ENCODE data around the gene RNF113A.
A peak's percentile ranks its signal among the peaks of the same experiment; 100 is the strongest.

RNF113A gene

DNA sequence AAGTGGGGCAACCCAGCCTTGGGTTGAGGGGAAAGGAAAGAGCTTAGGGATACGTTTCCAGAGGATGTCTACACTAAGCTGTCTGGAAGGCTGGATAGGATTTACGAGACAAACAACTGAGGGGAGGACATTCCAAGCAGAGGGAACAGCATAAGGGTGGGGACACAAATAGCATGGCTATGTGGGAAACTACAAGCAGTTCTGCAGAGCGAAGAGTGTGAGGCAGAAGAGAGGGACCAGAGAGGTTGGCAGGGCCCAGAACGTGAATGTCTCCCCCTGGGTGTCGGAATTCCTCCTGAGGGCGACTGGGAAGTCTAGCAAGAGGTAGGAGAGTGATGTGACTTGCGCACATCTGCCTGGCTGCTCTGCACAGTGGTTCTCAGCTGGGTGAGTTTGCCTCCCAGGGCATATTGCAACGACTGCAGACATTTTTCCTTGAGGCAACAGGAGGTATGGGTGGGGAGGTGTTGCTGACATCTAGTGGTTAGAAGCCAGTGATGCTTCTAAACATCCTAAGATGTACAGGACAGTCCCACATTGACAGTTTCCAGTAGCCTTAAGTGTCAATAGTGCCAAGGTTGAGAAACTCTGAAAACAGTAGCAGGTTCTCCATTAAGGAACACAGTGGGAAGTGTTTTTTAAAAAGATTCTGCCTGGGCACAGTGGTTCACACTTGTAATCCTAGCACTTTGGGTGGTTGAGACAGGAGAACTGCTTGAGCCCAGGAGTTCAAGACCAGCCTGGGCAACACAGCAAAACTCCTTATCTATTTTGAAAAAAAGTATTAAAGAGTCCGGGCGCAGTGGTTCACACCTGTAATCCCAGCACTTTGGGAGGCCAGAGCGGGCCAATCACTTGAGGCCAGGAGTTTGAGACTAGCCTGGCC lies 9.3 kb upstream of the RNF113A start:
- Histone ChIP-seq H3K9me3 (no peaks in the 10 kb centered on the region), H3K36me3 (peaks cover 4% of the 10 kb centered on the region; the same call in 1 of the 2 replicates), H3K4me3 (ENCODE audit: low read depth, low read length) (no peak overlapping the region), H3K4me1 (no peaks in the 10 kb centered on the region), H3K27me3 (no peaks in the 10 kb centered on the region)
- DNase-seq: peak; percentile 36
- TF ChIP-seq CTCF (IDR thresholded peaks at IDR 0.05; ENCODE audit: low read depth, low read length): peak; percentile 76

DNA sequence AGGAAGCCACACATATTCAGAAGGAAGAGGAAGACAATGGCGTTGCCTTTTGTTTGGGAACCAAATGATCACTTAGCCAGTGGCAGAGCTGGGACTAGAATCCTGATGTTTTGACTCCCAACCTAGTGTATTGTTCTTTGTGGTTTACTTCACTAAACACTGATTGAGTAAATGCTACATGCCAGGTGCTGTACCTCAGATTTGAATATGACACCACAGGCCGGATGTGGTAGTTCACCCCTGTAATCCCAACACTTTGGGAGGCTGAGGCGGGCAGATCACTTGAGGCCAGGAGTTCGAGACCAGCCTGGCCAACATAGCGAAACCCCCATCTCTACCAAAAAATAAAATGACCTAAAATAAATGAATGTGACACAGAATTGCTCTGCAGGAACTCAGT lies 8.5 kb upstream of the RNF113A start:
- Histone ChIP-seq H3K4me1 (no peaks in the 10 kb centered on the region), H3K27me3 (no peaks in the 10 kb centered on the region), H3K4me3 (ENCODE audit: low read depth, low read length) (no peak overlapping the region), H3K36me3 (peaks cover 4% of the 10 kb centered on the region; the same call in 1 of the 2 replicates), H3K9me3 (no peaks in the 10 kb centered on the region)
- DNase-seq: no peak
- no peak for TF ChIP-seq CTCF (IDR thresholded peaks at IDR 0.05; ENCODE audit: low read depth, low read length)

DNA sequence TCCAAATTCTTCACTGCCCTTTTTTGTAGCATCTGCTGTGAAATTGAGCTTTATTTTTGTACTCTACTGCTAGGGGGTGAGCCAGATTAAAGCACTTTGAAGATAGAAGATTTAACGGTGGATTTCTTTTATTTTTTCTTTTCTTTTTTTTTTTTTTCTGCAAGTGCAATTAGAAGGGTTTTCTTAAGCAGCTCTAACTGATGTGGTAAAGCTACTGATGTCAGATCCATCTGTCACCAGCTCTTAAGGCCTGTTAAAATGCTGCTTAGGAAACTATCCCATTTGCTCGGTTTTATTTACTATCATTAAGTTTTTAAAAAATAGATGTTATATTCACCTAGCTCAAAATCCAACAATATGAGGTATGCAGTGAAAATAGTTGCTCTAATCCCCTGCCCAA lies 7.2 kb upstream of the RNF113A start:
- no peak for DNase-seq
- H3K27me3 ChIP-seq: no peaks in the 10 kb centered on the region
- no peaks in the 10 kb centered on the region for H3K9me3 ChIP-seq
- no peak overlapping the region for H3K4me3 ChIP-seq (ENCODE audit: low read depth, low read length)
- no peak for TF ChIP-seq CTCF (IDR thresholded peaks at IDR 0.05; ENCODE audit: low read depth, low read length)
- H3K4me1 ChIP-seq: no peaks in the 10 kb centered on the region
- peaks cover 4% of the 10 kb centered on the region; the same call in 1 of the 2 replicates for H3K36me3 ChIP-seq

GRCh38 chrX:119871245-119871598 lies 311 bp downstream of the RNF113A start:
- H3K4me3 ChIP-seq (ENCODE audit: low read depth, low read length): peak overlapping the region; percentile 92
- no peak for DNase-seq
- TF ChIP-seq CTCF (IDR thresholded peaks at IDR 0.05; ENCODE audit: low read depth, low read length): no peak
- H3K27me3 ChIP-seq: no peaks in the 10 kb centered on the region
- 0 out of 2 replicates have a peak, but pooled peaks cover under 1% of the 10 kb centered on the region for H3K36me3 ChIP-seq
- H3K4me1 ChIP-seq: no peaks in the 10 kb centered on the region
- H3K9me3 ChIP-seq: no peaks in the 10 kb centered on the region

DNA sequence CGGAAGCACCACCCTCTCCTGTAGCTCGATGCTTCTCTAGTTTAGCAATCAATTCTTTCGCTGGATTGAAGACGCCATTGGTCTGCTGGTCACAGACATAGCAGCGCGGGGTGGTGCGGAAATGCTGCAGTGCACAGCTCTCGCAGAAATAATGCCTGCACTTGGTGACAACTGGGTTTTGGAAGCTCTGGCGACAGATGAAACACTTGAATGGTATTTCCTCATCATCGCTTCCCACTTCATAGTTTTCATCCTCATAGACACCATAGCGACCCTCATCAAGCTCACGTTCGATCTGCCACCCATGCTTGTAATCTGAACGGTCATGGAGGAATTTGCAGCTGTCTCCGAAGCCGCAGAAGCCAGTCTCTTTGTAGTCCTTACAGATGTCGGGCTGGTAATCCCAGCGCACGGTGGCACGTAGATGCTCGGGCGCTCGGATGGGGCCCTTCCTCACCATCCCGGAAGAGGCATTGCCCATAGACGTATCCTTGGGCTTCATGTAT lies 854 bp downstream of the RNF113A start:
- peak; percentile 35 for DNase-seq
- Histone ChIP-seq H3K27me3 (no peaks in the 10 kb centered on the region), H3K36me3 (no peaks in the 10 kb centered on the region), H3K4me3 (ENCODE audit: low read depth, low read length) (peak overlapping the region; percentile 92), H3K4me1 (no peaks in the 10 kb centered on the region), H3K9me3 (no peaks in the 10 kb centered on the region)
- TF ChIP-seq CTCF (IDR thresholded peaks at IDR 0.05; ENCODE audit: low read depth, low read length): no peak

DNA sequence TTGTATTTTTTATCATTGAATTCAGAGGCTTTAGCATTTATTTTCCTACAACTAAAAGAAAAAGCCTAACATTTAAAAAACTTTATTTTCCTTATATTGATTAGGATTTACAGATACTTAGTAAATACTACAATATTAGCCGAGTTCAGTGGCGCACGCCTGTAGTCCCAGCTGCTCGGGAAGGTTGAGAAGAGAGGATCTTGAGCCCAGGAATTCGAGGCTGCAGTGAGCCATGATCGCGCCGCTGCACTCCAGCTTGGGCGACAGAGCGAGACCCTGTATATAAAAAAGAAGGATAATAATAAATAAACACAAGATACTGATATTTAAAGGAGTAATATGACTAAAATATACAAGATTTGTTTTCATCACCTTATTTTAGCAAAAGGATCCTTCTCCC lies 18.1 kb downstream of the RNF113A start:
- no peaks in the 10 kb centered on the region for H3K27me3 ChIP-seq
- TF ChIP-seq CTCF (IDR thresholded peaks at IDR 0.05; ENCODE audit: low read depth, low read length): no peak
- no peaks in the 10 kb centered on the region for H3K9me3 ChIP-seq
- no peaks in the 10 kb centered on the region for H3K36me3 ChIP-seq
- no peak for DNase-seq
- H3K4me3 ChIP-seq (ENCODE audit: low read depth, low read length): peak overlapping the region; percentile 41
- H3K4me1 ChIP-seq: no peaks in the 10 kb centered on the region
